SH-SY5Y (cell line): Measurements from ENCODE around the gene CDCA7.

Experiments used
- GATA2 ChIP-seq: IDR thresholded peaks from 2 replicates; pipeline ENCODE4 v1.6.1; 2011; ENCODE audit warnings: mild to moderate bottlenecking, low read depth, low read length
- GATA3 ChIP-seq: IDR thresholded peaks from 2 replicates; pipeline ENCODE4 v1.6.1; 2011; ENCODE audit warnings: low read depth, mild to moderate bottlenecking, low read length, moderate library complexity

The CDCA7 gene

DNA sequence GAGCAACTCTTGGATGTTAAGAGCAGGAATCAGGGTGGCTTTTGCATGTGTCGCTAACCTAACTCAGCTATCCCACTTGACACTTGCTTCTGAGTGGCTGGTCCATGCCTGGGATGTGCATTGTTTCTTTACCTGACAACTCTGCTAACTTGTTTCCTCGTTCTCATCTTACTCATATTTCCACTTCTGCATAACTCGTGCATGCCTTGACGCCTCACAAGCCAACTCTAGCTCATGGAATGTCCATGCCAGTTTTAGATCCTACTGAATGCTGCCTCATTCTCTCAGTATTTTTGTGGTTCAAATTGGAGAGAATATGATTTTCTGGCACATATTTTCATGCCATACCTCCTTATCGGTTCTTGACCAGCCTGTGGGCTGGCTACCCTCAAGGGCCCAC is 52.5 kb downstream of the CDCA7 start:
- TF ChIP-seq GATA3: no peak
- TF ChIP-seq GATA2: no peak

DNA sequence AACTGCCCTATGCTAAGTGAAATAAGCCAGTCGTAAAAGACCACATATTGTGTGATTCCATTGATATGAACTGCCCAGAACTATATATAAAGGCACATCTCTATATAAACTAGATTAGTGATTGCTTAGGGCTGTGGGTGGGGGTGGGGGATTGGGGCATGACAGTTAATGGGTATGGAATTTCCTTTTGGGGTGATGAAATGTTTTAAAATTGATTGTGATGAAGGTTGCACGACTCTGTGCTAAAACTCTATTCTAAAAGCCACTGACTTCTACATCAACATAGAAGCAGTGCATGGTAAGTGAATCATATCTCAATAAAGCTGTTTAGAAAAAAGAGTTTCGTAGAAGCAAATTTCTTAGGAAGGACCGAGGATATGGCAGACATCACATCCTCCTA is 53.0 kb downstream of the CDCA7 start:
- no peak for TF ChIP-seq GATA3
- TF ChIP-seq GATA2: no peak

DNA sequence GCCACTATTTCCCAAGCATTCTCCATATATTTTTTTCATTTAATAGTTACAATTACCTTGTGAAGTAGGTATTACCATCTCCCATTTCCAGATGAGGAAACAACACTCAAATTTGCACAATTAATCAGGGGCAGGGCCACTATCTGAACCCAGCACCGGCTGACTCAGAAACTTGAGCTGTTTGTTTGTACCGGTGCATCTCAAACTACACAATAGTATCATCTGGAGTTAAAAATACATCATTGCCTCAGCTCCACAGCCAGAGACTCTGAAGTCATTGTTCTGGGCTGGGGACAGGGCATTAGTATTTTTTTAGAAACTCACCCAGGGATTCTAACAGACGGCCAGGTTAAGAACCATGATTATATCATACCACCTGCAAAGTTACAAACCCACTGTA is 55.9 kb downstream of the CDCA7 start:
- no peak for TF ChIP-seq GATA3

DNA sequence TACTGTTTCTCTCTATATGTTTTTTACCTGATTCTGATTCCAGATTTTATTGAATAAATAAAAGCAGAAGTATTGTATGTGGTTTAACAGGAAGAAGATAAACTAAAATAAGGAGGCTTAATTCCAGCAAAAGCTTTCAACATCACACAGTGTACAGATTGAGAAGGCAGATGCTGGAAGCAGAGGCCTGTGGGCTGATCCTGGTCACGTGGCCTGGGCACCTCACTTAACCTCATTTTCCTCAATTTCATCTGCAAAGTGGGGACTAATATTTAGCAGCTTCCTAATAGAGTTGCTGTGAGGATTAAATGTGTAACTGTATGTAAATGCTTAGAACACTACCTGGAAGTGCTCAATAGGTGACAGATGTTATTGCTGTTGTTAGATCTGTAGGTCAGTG is 58.0 kb downstream of the CDCA7 start:
- TF ChIP-seq GATA2 (no peak), GATA3 (no peak)

DNA sequence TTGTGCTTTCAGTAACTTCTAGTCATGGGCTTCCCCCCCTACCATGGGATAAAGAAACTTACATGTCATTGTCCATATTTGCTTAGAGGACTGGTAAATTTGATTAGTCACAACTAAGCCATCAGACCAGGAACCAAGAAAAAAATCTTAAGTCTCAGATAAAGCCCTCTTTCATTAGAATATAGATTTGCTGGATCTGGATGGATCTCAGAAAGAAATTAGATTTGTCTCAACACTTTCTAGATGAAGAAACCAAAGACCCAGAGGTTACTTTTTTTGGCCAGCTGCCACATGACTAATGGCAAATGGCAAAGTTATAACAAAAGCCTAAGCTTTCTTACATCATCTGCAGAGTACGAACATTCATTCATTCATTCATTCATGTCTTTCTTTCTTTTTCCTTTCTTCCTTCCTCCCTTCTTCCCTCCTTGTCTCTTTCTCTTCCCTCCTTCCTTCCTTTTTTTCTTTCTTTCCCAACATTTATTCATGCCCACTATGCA is 60.2 kb downstream of the CDCA7 start:
- TF ChIP-seq GATA2 (no peak), GATA3 (no peak)

DNA sequence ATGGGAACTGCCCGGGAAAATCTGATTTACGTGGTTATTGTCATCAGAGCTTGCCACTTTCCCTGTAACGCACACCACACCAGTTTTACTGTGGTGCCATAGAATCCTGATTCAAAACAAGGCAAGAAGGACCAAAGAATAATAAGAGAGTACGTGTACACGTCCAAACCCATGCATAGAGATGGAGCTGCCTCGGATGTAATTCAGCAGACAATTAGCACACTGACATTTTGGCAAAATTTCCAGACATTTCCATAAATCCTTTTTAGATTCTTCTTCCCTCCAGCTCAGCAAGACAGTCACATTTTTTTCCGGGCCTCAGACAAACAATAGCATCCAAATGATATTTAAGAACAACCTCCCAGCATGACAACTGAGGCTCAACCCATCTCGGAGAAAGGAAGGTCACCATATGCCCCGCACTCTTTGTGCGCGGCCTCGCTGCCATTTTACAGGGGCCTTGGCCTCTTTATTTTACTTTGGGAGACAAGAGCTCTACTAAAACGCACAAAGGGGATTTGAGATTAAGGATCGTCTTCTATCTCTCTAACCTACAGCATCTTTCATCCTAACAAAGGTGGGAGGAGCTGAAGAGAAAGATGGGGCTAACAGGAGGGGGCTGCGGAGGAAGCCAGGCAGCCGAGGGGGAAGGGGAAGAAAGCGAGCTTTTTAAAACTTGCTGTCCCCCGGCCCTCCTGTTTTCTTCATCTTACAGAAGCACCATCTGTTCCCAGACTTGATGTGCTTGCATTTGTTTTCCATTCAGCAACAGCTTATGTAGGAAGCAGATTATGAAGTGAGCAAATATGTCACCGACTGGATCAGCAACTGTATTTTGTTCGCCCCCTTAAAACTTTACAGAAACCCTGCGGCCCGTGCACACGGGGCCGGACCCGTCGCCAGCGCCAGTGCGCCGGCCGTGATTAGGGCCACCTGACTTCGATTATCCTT is 61.0 kb downstream of the CDCA7 start:
- no peak for TF ChIP-seq GATA3
- no peak for TF ChIP-seq GATA2

DNA sequence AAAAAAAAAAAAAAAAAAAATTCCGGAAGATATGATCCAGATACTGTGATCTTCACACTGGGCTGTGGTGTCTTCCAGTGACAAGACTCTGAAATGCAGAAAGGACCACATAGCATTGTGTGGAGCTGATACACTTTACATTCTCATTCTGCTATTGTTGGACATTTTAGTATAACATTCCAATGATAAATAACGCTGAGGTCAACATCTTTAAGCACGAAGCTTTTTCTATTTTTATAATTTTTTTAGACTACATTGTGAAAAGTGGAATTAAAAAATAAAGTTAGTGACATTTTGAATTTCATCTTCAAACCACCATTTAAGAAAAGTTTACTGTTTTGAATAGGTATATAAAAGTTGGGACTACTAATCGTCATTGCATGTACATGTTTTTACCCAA is 62.7 kb downstream of the CDCA7 start:
- TF ChIP-seq GATA2 (no peak), GATA3 (no peak)

DNA sequence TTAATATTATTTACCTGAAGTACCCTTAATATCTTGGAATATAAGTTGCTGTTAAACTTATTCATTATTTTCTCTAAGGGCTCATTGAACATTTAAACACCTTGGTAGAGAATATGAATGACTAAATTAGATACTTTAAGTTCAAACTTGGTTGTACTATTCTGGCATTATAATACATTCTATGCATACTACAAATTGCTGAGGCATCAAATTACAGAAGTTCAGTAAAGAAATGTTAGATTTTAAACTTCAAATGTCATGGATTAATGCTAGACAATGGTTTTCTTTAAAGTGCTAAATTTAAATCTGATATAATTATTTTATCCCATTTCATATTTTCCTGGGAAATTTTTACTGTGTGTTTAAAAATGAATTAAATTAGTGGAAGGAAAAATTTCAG is 63.1 kb downstream of the CDCA7 start:
- TF ChIP-seq GATA2 (no peak), GATA3 (no peak)
